Right forelimb (tissue), 1 donor: Measurements from ENCODE around the gene HLA-DMB.
"Not testable (repeated sequence)": the region's sequence is repeated elsewhere in the genome, so short reads cannot be mapped to it uniquely, and the experiment has no call there.

Source experiments
- DNase-seq: peaks from one replicate; pipeline ENCODE4 v3.0.0-alpha.2; 2018

The HLA-DMB gene

GRCh38 chr6:32949113-32949512 lies 8.3 kb upstream of the HLA-DMB start:
- DNase-seq = no peak

GRCh38 chr6:32947552-32948465 lies 7.0 kb upstream of the HLA-DMB start:
- DNase-seq = no peak

GRCh38 chr6:32946893-32947292 lies 6.1 kb upstream of the HLA-DMB start:
- DNase-seq = no peak

GRCh38 chr6:32945953-32946352 lies 5.1 kb upstream of the HLA-DMB start:
- no peak for DNase-seq

- no peak for DNase-seq
Observed at GRCh38 chr6:32945108-32945760, 4.4 kb upstream of the HLA-DMB start.

- no peak for DNase-seq
Observed at GRCh38 chr6:32943864-32944649, 3.2 kb upstream of the HLA-DMB start.

- not testable (repeated sequence) for DNase-seq
Observed at GRCh38 chr6:32942555-32943123, 1.8 kb upstream of the HLA-DMB start.

GRCh38 chr6:32941214-32941768 lies 463 bp upstream of the HLA-DMB start:
- no peak for DNase-seq

- DNase-seq = no peak
Observed at GRCh38 chr6:32938494-32938893, 2.3 kb downstream of the HLA-DMB start.

- DNase-seq = no peak
Observed at GRCh38 chr6:32937230-32937633, 3.6 kb downstream of the HLA-DMB start.

- DNase-seq = no peak
Observed at GRCh38 chr6:32936239-32937152, 4.3 kb downstream of the HLA-DMB start.

- no peak for DNase-seq
Observed at GRCh38 chr6:32935551-32936238, 5.1 kb downstream of the HLA-DMB start.

GRCh38 chr6:32933661-32934085 lies 7.2 kb downstream of the HLA-DMB start:
- peak; percentile 85 for DNase-seq

GRCh38 chr6:32932132-32932868 lies 8.5 kb downstream of the HLA-DMB start:
- no peak for DNase-seq

- no peak for DNase-seq
Observed at GRCh38 chr6:32931211-32931610, 9.6 kb downstream of the HLA-DMB start.

GRCh38 chr6:32922083-32922482 lies 18.7 kb downstream of the HLA-DMB start:
- no peak for DNase-seq

GRCh38 chr6:32920715-32921114 lies 20.1 kb downstream of the HLA-DMB start:
- DNase-seq = no peak

GRCh38 chr6:32912951-32913350 lies 27.9 kb downstream of the HLA-DMB start:
- no peak for DNase-seq

GRCh38 chr6:32908897-32909296 lies 31.9 kb downstream of the HLA-DMB start:
- no peak for DNase-seq

- no peak for DNase-seq
Observed at GRCh38 chr6:32906539-32906938, 34.3 kb downstream of the HLA-DMB start.
